NCI-H128 (cell line): ENCODE data around the gene WNK4.
"Not testable (repeated sequence)": the region's sequence is repeated elsewhere in the genome, so short reads cannot be mapped to it uniquely, and the experiment has no call there.

ENCODE experiments used
- DNase-seq: peaks from one replicate; lab custom pipeline; 2025; ENCODE audit not compliant: unreplicated experiment; lab: John Stamatoyannopoulos, UW

Gene WNK4

DNA sequence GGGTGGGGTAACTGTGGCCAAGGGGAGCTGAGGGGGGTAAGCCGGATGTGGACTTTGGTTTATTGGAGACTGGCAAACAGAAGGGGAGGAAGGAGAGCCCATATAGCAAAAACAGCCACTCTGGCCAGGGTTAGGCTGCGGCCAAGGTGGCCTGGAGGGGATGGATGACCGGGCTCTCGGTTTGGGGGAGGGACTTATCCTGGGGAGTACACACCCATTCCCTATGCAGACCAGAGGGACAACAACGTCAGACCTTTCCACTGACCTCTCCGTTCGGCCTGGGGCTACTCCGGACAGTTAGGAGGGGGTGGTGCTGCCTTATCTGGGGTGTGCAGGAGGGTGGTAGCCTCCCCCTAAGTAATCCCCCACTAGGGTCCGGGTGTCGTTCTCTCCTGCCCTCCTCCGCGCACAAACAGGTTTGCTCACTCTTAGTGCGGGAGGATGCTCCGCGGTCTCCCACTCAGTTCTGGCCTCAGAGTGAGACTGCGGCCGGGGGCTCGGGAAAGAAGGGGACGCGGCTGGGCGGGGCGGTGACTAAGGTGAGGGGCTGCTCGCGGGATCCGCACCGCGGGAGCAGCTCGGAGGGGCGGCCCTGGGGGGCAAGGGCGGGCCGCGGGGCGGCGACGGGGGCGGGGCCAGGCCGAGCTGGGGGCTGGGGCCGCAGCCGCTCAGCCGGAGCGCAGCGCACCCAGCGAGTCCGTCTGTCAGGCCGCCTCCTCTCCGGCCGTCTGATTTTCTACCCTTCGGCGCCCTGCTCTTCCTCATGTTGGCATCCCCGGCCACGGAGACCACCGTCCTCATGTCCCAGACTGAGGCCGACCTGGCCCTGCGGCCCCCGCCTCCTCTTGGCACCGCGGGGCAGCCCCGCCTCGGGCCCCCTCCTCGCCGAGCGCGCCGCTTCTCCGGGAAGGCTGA, at the start of gene WNK4:
WNK4 (plus strand) TSS at position 675 of the 915 bp plus-strand sequence; CDS start at position 764, 89 bp downstream.
- no peak for DNase-seq

GRCh38 chr17:42740699-42741098, 39.7 kb upstream of the WNK4 start:
- DNase-seq, result no peak

GRCh38 chr17:42742916-42743315, 37.5 kb upstream of the WNK4 start:
- DNase-seq, result not testable (repeated sequence)

GRCh38 chr17:42743595-42744282, 36.7 kb upstream of the WNK4 start:
- no peak for DNase-seq

DNA sequence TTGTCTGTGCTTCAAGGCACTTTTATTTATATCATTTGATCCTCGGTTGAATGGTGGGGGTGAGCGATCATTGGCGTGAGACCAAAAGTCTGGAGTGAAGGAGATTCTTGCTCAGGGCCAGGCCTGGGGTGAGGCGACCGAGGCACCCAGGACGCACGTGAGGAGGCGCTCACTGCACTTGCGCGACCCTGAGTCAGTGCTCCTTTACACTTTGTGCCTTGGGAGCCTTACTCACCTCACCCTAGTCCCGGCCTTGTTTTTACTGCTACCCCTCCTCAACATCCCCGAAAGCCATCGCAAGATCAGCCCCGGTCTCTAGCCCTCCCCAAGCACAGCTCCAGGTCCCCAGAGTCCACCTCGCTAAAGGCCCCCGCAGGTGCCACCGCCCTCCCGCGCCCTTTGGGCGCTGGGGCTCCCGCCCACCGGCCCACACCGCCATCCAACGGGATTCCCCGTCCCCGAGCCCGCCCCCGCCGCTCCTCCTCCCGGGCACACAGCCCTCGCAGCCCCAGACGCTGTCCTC, 36.1 kb upstream of the WNK4 start:
- no peak for DNase-seq

DNA sequence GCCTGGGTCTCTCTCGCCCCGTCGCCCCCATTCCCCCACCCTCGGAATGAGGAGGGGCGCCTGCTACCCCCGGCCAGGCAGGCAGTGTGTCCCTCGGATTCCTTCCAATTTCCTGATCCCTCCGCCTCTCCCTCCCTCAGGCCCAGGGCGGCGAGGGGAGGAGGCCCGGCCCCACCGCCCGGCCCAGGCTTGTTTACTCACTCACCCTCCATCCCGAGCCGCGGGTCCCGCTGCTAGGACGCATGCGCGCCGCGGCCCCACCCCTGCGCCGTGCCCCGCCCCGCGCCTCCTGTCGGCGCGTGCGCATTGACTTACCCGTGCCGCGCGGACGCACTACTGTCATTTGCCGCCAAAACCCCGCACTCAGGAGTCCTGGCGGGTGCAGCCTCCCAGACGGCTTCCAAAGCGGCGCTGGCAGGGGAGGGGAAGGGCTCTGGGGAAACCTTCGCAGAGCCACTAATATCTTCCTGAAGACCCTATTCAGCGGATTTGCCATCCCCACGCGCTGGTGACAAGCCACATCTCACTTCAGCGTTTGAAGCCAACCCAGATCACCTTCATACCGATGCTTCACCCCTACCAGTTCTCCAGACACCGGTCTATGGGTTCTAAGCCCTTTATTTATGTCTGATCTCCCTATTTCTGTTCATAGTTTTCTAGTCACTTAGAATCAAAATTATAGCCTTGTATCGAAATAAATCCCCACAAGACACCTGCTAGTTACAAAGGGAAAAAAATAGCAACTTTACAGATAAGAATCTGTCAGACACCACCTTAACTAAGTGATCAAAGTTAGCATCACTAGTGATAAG, 35.4 kb upstream of the WNK4 start, which contains the start of gene EZH1:
EZH1 (minus strand) TSS at position 235 of the 812 bp plus-strand sequence. CDS start 16,099 bp downstream, outside the sequence.
- DNase-seq, result peak; percentile 75

- no peak for DNase-seq
Observed at GRCh38 chr17:42748202-42748907, 32.1 kb upstream of the WNK4 start.

- no peak for DNase-seq
Observed at GRCh38 chr17:42748908-42749798, 31.3 kb upstream of the WNK4 start.

- no peak for DNase-seq
Observed at GRCh38 chr17:42750739-42751344, 29.6 kb upstream of the WNK4 start.

- DNase-seq, result no peak
Observed at GRCh38 chr17:42751628-42752027, 28.8 kb upstream of the WNK4 start.

DNA sequence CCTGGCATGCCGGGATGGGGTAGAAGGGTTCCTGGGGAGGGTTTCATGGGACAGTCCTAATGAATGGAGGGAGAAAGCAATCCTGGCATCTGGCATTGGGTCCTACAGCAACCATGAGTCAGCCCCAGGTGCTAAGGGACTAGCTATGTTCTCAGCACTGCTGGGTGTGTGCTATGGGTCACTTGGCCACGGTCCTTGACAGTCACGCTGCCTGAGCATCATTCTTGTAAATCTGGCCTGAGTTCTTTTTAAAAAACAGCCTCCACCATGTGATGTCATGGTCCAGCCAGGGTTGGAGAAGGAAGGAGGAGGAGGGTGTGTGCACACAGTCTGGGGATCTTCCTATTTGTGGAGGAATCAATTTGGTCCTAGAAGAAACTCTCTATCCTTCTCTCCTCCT, 25.6 kb upstream of the WNK4 start:
- no peak for DNase-seq

- no peak for DNase-seq
Observed at GRCh38 chr17:42759982-42760651, 20.3 kb upstream of the WNK4 start.

- no peak for DNase-seq
Observed at GRCh38 chr17:42760652-42761581, 19.5 kb upstream of the WNK4 start, which contains the start of gene RAMP2. RAMP2 (plus strand) TSS chr17:42761227; CDS start chr17:42761262, 35 bp downstream.

- no peak for DNase-seq
Observed at GRCh38 chr17:42761638-42762037, 18.8 kb upstream of the WNK4 start.

GRCh38 chr17:42766124-42766523, 14.3 kb upstream of the WNK4 start:
- DNase-seq, result no peak

GRCh38 chr17:42767512-42767911, 12.9 kb upstream of the WNK4 start:
- DNase-seq, result no peak

DNA sequence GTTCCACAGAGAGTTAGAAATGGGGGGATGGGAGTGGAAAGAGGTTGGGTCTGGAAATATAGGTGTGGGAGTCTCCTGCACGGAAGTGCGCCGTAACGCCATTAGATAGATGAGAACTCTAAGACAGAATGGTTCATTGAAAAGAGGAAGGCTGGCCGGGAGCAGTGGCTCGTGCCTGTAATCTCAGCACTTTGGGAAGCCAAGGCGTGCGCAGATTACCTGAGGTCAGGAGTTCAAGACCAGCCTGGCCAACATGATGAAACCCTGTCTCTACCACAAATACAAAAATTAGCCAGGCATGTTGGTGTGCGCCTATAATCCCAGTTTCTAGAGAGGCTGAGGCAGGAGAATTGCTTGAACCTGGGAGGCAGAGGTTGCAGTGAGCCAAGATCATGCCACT, 12.4 kb upstream of the WNK4 start:
- not testable (repeated sequence) for DNase-seq
